Left colon (tissue), 2 donors: ENCODE data around the gene SSBP2. TPM values are rescaled to one million over a fixed set of nuclear protein-coding genes. Genes with fewer than 3 reads are reported as not detected.
"Not testable (repeated sequence)": the region's sequence is repeated elsewhere in the genome, so short reads cannot be mapped to it uniquely, and the experiment has no call there.

Experiments used
- ATAC-seq: fragments of 200-7000 bp; cut with Tn5 transposase; one replicate; pipeline ENCODE4 v1.9.1; 2020; ENCODE audit warnings: mild to moderate bottlenecking, moderate library complexity
- DNase-seq, 2 donors: peaks; one replicate each; pipeline ENCODE4 v3.0.0-alpha.2; 2020
- intact Hi-C, 2 donors: fragments of 100-400 bp; cut with DNase I in 1 of 2; cut with micrococcal nuclease in 1 of 2; formaldehyde crosslinking; loops; one replicate each; pipeline versions ENCODE4 v1.11.2 to v1.14.0; 2022; cut with DNase I, micrococcal nuclease
- total RNA-seq, 2 donors: library from RNA; stranded (reverse); fragmentation: NEBNext Ultra II Directional; extraction: Animal tissue kit (Norgen Biotek cat#: 25700); gene quantifications; one replicate each; pipeline ENCODE4 v1.2.1, GENCODE V29; 2021
- donor health status: DM: no; HTN: no; CAD: no.
- donor health status: DM: yes; HTN: yes; CAD: no.

Gene SSBP2
- total RNA-seq, 2 donors from 2014 or later: 13.3 to 25.7 TPM

- ATAC-seq (no peak), DNase-seq (no peak)
- intact Hi-C loops: no loop called here
Observed at GRCh38 chr5:81700166-81700565, 50.7 kb downstream of the SSBP2 start.

GRCh38 chr5:81698813-81699212 is 52.1 kb downstream of the SSBP2 start:
- intact Hi-C loops: no loop called here
- ATAC-seq (no peak), DNase-seq (no peak)

GRCh38 chr5:81696418-81697397 is 54.2 kb downstream of the SSBP2 start:
- DNase-seq (no peak), ATAC-seq (no peak)
- intact Hi-C loops: no loop called here

GRCh38 chr5:81694726-81695125 is 56.2 kb downstream of the SSBP2 start:
- intact Hi-C loops: no loop called here

GRCh38 chr5:81688215-81688614 is 62.7 kb downstream of the SSBP2 start:
- intact Hi-C loops: no loop called here
- ATAC-seq (no peak), DNase-seq (no peak)

More at GRCh38 chr5:81694726-81695125, 56.2 kb downstream of the SSBP2 start:
- no peak for DNase-seq
- ATAC-seq: no peak

GRCh38 chr5:81687292-81687691 is 63.6 kb downstream of the SSBP2 start:
- intact Hi-C loops: no loop called here
- ATAC-seq: no peak

GRCh38 chr5:81685471-81685870 is 65.4 kb downstream of the SSBP2 start:
- ATAC-seq: no peak
- no peak for DNase-seq
- intact Hi-C loops: no loop called here

More at GRCh38 chr5:81687292-81687691, 63.6 kb downstream of the SSBP2 start:
- no peak for DNase-seq

- DNase-seq (peak in 1 of 2 donors; percentile 13), ATAC-seq (peak; percentile 86)
- intact Hi-C loops: no loop called here
Observed at GRCh38 chr5:81679885-81680284, 71.0 kb downstream of the SSBP2 start.

GRCh38 chr5:81675420-81675819 is 75.5 kb downstream of the SSBP2 start:
- no peak for ATAC-seq
- no peak for DNase-seq
- intact Hi-C loops: no loop called here

GRCh38 chr5:81665795-81666194 is 85.1 kb downstream of the SSBP2 start:
- intact Hi-C loops: no loop called here
- ATAC-seq (no peak), DNase-seq (no peak)

GRCh38 chr5:81660624-81661023 is 90.3 kb downstream of the SSBP2 start:
- DNase-seq, ATAC-seq, intact Hi-C loops: not testable (repeated sequence)

GRCh38 chr5:81657386-81657785 is 93.5 kb downstream of the SSBP2 start:
- DNase-seq (peak; percentile 34 to 59), ATAC-seq (peak; percentile 97)

GRCh38 chr5:81656783-81657182 is 94.1 kb downstream of the SSBP2 start:
- ATAC-seq: peak; percentile 91
- intact Hi-C loops: no loop called here

More at GRCh38 chr5:81657386-81657785, 93.5 kb downstream of the SSBP2 start:
- intact Hi-C loops: no loop called here

GRCh38 chr5:81650987-81651386 is 99.9 kb downstream of the SSBP2 start:
- no peak for DNase-seq
- ATAC-seq: no peak
- intact Hi-C loops: no loop called here

More at GRCh38 chr5:81656783-81657182, 94.1 kb downstream of the SSBP2 start:
- no peak for DNase-seq

- intact Hi-C loops: no loop called here
- ATAC-seq (no peak), DNase-seq (no peak)
Observed at GRCh38 chr5:81646469-81646995, 104.4 kb downstream of the SSBP2 start.

- intact Hi-C loops: no loop called here
- DNase-seq (no peak), ATAC-seq (no peak)
Observed at GRCh38 chr5:81642210-81642609, 108.7 kb downstream of the SSBP2 start.

GRCh38 chr5:81639556-81639955 is 111.3 kb downstream of the SSBP2 start:
- ATAC-seq (no peak), DNase-seq (no peak)
- intact Hi-C loops: no loop called here

- intact Hi-C loops: no loop called here
- no peak for DNase-seq
- ATAC-seq: no peak
Observed at GRCh38 chr5:81638471-81638870, 112.4 kb downstream of the SSBP2 start.

- intact Hi-C loops: no loop called here
- ATAC-seq: peak; percentile 85
- DNase-seq: no peak
Observed at GRCh38 chr5:81633891-81634290, 117.0 kb downstream of the SSBP2 start.

GRCh38 chr5:81633471-81633870 is 117.4 kb downstream of the SSBP2 start:
- intact Hi-C loops: no loop called here
- ATAC-seq (no peak), DNase-seq (no peak)
